ENCODE measurements around the gene MOAP1. TPM values are rescaled to one million over a fixed set of nuclear protein-coding genes. Genes with fewer than 3 reads are reported as not detected.
A peak's percentile ranks its signal among the peaks of the same experiment; 100 is the strongest.

The MOAP1 gene
- total RNA-seq, 1 donor from 2014 or later, result 20.5 TPM

DNA sequence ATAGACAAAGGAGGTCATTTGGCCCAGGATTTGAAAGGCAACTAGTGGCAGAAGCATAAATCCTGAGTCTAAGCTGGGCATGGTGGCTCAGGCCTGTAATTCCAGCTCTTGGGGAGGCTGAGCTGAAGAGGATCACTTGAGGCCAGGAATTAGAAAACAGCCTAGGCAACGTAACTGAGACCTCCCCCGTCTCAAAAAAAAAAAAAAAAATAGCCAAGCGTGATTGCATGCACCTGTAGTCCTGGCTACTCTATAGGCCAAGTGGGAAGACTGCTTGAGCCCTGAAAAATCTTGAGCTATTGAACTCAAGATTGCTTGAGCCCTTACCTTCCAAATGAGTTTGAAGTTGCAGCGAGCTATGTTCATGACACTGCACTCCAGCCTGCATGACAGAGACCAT is 14.3 kb upstream of the MOAP1 start:
- no peak for DNase-seq (ENCODE audit: low read depth, low spot score)
- Mint-ChIP-seq H3K36me3 (ENCODE audit: low read depth) (no peaks in the 10 kb centered on the region), H3K9me3 (no peaks in the 10 kb centered on the region), H3K27me3 (ENCODE audit: low read depth) (no peaks in the 10 kb centered on the region), H3K4me1 (no peaks in the 10 kb centered on the region), H3K4me3 (no peak overlapping the region), H3K27ac (ENCODE audit: unreplicated experiment) (no peak overlapping the region)
- TF ChIP-seq, protein P1, sequence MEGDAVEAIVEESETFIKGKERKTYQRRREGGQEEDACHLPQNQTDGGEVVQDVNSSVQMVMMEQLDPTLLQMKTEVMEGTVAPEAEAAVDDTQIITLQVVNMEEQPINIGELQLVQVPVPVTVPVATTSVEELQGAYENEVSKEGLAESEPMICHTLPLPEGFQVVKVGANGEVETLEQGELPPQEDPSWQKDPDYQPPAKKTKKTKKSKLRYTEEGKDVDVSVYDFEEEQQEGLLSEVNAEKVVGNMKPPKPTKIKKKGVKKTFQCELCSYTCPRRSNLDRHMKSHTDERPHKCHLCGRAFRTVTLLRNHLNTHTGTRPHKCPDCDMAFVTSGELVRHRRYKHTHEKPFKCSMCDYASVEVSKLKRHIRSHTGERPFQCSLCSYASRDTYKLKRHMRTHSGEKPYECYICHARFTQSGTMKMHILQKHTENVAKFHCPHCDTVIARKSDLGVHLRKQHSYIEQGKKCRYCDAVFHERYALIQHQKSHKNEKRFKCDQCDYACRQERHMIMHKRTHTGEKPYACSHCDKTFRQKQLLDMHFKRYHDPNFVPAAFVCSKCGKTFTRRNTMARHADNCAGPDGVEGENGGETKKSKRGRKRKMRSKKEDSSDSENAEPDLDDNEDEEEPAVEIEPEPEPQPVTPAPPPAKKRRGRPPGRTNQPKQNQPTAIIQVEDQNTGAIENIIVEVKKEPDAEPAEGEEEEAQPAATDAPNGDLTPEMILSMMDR (conservative IDR thresholded peaks at IDR 0.05), result no peak

DNA sequence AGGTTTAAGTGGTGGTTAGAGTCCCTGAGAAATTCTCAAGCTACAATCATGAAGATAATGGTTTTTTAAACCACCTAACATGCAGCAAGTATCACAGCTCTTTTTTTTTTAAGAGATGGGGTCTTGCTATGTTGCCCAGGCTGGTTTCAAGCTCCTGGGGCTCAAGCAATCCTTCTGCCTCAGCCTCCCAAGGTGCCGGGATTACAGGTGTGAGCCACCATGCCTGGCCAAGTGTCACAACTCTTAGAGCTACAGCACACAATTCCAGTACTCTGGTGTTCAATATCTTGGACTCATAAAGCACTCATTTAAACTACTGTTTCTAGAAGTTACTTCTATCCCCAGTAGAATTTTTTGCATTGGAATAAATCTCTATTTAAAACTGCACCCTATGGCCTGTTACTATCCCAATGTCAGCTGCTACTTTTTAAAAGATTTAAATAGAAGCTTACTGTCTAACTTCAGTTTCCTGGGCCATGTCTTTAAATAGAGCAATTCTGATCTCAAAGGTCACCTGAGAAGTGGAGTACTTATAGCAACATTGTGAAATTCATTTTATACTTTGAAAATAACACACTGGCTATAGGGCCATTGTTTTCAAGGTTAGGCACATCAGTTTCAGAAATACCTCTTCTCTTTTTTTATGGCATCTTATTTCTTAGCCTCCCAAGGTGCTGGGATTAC is 10.8 kb upstream of the MOAP1 start:
- no peak for DNase-seq (ENCODE audit: low read depth, low spot score)
- H3K27ac Mint-ChIP-seq (ENCODE audit: unreplicated experiment), result no peak overlapping the region
- no peak overlapping the region for H3K4me3 Mint-ChIP-seq
- TF ChIP-seq, protein P1 (conservative IDR thresholded peaks at IDR 0.05), result no peak
- H3K27me3 Mint-ChIP-seq (ENCODE audit: low read depth), result no peaks in the 10 kb centered on the region
- no peaks in the 10 kb centered on the region for H3K36me3 Mint-ChIP-seq (ENCODE audit: low read depth)
- H3K9me3 Mint-ChIP-seq, result no peaks in the 10 kb centered on the region
- no peaks in the 10 kb centered on the region for H3K4me1 Mint-ChIP-seq

DNA sequence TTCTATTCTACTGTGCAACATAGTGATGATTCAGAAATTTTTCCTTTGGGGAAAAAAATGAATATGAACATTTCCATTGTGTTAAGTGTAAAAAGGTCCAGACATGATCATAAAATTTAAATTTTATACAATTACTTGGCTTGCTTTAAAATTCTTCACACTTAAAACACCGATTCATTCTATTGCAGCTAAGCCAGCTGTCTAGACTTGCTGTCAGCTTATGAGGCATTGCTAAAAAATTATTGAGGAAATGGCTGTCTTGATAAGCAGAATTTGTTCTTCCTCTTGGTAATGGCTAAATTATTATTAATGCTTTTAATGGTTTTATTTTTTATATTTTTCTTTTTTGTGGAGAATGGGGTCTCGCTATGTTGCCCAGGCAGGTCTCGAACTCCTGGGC is 2.3 kb upstream of the MOAP1 start:
- TF ChIP-seq, protein P1 (conservative IDR thresholded peaks at IDR 0.05), result no peak
- H3K27ac Mint-ChIP-seq (ENCODE audit: unreplicated experiment), result no peak overlapping the region
- no peaks in the 10 kb centered on the region for H3K36me3 Mint-ChIP-seq (ENCODE audit: low read depth)
- DNase-seq (ENCODE audit: low read depth, low spot score), result no peak
- peaks cover 26% of the 10 kb centered on the region for H3K4me1 Mint-ChIP-seq
- H3K9me3 Mint-ChIP-seq, result no peaks in the 10 kb centered on the region
- H3K27me3 Mint-ChIP-seq (ENCODE audit: low read depth), result no peaks in the 10 kb centered on the region
- H3K4me3 Mint-ChIP-seq, result no peak overlapping the region

DNA sequence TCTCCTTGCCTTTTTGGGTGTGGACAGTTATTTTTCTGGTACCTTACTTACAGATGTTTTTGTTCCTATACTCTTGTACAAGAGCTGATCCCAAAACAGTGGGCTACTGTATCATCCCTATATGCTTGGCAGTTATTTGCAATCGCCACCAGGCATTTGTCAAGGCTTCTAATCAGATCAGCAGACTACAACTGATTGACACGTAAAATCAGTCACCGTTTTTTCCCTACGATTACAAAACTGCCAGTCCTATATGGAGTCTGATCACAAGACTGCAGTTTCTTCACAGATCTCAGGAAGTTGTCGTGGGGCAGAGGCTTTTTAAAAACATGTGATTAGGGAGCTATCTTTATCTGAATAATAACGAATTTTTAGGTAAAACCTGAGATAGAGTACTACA is 1.8 kb upstream of the MOAP1 start:
- Mint-ChIP-seq H3K4me1 (peaks cover 26% of the 10 kb centered on the region), H3K36me3 (ENCODE audit: low read depth) (no peaks in the 10 kb centered on the region), H3K4me3 (peak overlapping the region; percentile 79), H3K27me3 (ENCODE audit: low read depth) (no peaks in the 10 kb centered on the region), H3K9me3 (no peaks in the 10 kb centered on the region), H3K27ac (ENCODE audit: unreplicated experiment) (no peak overlapping the region)
- no peak for DNase-seq (ENCODE audit: low read depth, low spot score)
- TF ChIP-seq, protein P1 (conservative IDR thresholded peaks at IDR 0.05), result no peak

DNA sequence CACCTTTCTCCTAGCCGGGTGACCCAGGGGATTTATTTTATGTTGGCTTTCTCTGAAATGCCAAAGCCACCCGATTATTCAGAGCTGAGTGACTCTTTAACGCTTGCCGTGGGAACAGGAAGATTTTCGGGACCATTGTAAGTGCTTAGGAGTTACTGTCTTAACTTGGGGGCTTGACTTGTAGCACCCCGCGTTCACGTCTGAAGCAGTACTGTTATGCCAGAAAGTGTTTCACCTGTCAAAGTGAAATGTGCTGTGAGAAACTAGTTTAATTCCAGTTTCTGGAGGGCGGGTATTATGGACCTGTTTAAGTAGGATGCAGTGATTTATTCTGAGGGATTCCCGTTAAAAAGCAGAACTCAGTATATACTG is 638 bp upstream of the MOAP1 start:
- Mint-ChIP-seq H3K27ac (ENCODE audit: unreplicated experiment) (peak overlapping the region; percentile 91), H3K4me3 (peak overlapping the region; percentile 98), H3K27me3 (ENCODE audit: low read depth) (no peaks in the 10 kb centered on the region), H3K9me3 (no peaks in the 10 kb centered on the region), H3K4me1 (peaks cover 26% of the 10 kb centered on the region), H3K36me3 (ENCODE audit: low read depth) (no peaks in the 10 kb centered on the region)
- no peak for DNase-seq (ENCODE audit: low read depth, low spot score)
- TF ChIP-seq, protein P1 (conservative IDR thresholded peaks at IDR 0.05), result no peak
